ENCODE measurements around the gene XYLT1.

DNA sequence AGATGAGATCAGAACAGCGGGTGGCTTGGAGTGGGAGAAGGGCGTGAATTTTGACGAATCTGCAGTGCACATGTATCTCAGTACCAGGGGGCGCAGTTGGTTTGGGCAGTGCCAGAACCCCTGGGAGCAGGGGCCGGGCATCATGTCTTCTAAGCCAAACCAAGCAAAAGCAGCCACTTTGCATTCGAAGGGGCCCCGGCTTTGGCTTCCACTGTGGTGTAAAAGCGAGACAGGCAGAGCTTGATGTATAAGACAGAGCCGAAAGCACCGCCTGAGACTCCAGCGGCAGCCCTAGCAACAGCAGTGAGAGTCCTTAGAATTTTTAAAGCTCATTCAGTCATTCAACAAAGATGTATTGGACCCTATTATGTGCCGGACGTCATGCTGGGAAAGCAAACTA lies 3.8 kb upstream of the XYLT1 start:
- TF ChIP-seq ZNF263 (CRISPR knock-in tag; IDR thresholded peaks at IDR 0.05; ENCODE audit: low read depth) (no peak), CREB1 (CRISPR knock-in tag; IDR thresholded peaks at IDR 0.05) (no peak)
- TF ChIP-seq, protein P1, sequence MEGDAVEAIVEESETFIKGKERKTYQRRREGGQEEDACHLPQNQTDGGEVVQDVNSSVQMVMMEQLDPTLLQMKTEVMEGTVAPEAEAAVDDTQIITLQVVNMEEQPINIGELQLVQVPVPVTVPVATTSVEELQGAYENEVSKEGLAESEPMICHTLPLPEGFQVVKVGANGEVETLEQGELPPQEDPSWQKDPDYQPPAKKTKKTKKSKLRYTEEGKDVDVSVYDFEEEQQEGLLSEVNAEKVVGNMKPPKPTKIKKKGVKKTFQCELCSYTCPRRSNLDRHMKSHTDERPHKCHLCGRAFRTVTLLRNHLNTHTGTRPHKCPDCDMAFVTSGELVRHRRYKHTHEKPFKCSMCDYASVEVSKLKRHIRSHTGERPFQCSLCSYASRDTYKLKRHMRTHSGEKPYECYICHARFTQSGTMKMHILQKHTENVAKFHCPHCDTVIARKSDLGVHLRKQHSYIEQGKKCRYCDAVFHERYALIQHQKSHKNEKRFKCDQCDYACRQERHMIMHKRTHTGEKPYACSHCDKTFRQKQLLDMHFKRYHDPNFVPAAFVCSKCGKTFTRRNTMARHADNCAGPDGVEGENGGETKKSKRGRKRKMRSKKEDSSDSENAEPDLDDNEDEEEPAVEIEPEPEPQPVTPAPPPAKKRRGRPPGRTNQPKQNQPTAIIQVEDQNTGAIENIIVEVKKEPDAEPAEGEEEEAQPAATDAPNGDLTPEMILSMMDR (IDR thresholded peaks at IDR 0.05), result no peak
